Fibroblast of lung (primary cell): Measurements from ENCODE around the gene IL4I1.

Experiments used
- EZH2 ChIP-seq: IDR thresholded peaks from 2 replicates; pipeline ENCODE4 v1.5.1; 2012; ENCODE audit warnings: low read length, control low read depth, mild to moderate bottlenecking; ENCODE audit errors: missing control alignments
- TF ChIP-seq, protein P1 (sequence below), 2 donors: IDR thresholded peaks in 1 of 2; conservative IDR thresholded peaks in 1 of 2; 1 replicate in 1 of 2; 2 replicates in 1 of 2; pipeline ENCODE4 v1.5.1; 2011 to 2012; ENCODE audit warnings: low read length in 2 of 2, control low read depth in 1 of 2, inconsistent platforms in 1 of 2, low read depth in 1 of 2, mild to moderate bottlenecking in 1 of 2

DNA sequence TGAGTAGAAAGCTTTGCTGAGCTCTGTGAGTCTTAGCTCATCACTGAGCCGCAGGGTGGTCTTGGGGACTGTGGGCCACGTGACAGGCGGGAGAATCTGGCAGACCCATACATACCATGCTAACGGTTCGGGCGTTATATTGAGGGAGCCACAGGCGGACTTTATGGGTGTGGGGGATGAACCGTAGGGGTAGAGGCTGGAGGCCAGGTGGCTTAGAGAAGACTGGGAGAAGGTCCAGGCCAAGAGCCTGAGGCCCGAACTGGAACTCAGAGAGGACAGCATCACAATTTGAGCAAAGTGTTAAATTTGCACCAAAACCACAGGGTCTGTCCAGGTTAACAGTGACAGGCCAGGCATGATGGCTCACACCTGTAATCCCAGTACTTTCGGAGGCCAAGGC is 17.0 kb upstream of the IL4I1 start:
- TF ChIP-seq, protein P1, sequence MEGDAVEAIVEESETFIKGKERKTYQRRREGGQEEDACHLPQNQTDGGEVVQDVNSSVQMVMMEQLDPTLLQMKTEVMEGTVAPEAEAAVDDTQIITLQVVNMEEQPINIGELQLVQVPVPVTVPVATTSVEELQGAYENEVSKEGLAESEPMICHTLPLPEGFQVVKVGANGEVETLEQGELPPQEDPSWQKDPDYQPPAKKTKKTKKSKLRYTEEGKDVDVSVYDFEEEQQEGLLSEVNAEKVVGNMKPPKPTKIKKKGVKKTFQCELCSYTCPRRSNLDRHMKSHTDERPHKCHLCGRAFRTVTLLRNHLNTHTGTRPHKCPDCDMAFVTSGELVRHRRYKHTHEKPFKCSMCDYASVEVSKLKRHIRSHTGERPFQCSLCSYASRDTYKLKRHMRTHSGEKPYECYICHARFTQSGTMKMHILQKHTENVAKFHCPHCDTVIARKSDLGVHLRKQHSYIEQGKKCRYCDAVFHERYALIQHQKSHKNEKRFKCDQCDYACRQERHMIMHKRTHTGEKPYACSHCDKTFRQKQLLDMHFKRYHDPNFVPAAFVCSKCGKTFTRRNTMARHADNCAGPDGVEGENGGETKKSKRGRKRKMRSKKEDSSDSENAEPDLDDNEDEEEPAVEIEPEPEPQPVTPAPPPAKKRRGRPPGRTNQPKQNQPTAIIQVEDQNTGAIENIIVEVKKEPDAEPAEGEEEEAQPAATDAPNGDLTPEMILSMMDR (conservative IDR thresholded peaks at IDR 0.05 in 1 of 2, IDR thresholded peaks at IDR 0.05 in 1 of 2; ENCODE audit: low read depth in 1 of 2, low read length in 2 of 2), result no peak
- TF ChIP-seq EZH2, result no peak
